ENCODE results near the gene PRDM16. TPM values are rescaled to one million over a fixed set of nuclear protein-coding genes. Genes with fewer than 3 reads are reported as not detected.

Gene PRDM16
- total RNA-seq, 4 donors from 2014 or later: 15.7 to 54.3 (median 27.6) TPM

- no peak for TF ChIP-seq POLR2A (IDR thresholded peaks at IDR 0.05)
- TF ChIP-seq, protein P1, sequence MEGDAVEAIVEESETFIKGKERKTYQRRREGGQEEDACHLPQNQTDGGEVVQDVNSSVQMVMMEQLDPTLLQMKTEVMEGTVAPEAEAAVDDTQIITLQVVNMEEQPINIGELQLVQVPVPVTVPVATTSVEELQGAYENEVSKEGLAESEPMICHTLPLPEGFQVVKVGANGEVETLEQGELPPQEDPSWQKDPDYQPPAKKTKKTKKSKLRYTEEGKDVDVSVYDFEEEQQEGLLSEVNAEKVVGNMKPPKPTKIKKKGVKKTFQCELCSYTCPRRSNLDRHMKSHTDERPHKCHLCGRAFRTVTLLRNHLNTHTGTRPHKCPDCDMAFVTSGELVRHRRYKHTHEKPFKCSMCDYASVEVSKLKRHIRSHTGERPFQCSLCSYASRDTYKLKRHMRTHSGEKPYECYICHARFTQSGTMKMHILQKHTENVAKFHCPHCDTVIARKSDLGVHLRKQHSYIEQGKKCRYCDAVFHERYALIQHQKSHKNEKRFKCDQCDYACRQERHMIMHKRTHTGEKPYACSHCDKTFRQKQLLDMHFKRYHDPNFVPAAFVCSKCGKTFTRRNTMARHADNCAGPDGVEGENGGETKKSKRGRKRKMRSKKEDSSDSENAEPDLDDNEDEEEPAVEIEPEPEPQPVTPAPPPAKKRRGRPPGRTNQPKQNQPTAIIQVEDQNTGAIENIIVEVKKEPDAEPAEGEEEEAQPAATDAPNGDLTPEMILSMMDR (IDR thresholded peaks at IDR 0.05): no peak
- intact Hi-C loops (cut with DNase I): no loop called here
- Histone ChIP-seq H3K4me3 (replicated peaks in 1 of 3) (no peak overlapping the region), H3K36me3 (no peaks in the 10 kb centered on the region), H3K27me3 (no peaks in the 10 kb centered on the region), H3K9me3 (no peaks in the 10 kb centered on the region), H3K4me1 (peaks cover 14 to 15% of the 10 kb centered on the region in 2 donors), H3K27ac (no peak overlapping the region)
- no peak for DNase-seq
- WGBS, 2 donors: 78 to 82% methylated on average over 4 to 16 of the region's 16 CpGs
These were observed 162.8 kb downstream of the PRDM16 start for GRCh38 chr1:3231826-3232225.

- no peak overlapping the region for H3K4me3 ChIP-seq (replicated peaks in 1 of 3)
- H3K9me3 ChIP-seq: no peaks in the 10 kb centered on the region
- DNase-seq: no peak
- WGBS, 2 donors: 82 to 86% methylated on average over 6 to 15 of the region's 15 CpGs
- intact Hi-C loops (cut with DNase I): no loop called here
- H3K36me3 ChIP-seq: no peaks in the 10 kb centered on the region
- no peaks in the 10 kb centered on the region for H3K27me3 ChIP-seq
- no peak overlapping the region for H3K27ac ChIP-seq
- peaks cover 26 to 27% of the 10 kb centered on the region in 2 donors for H3K4me1 ChIP-seq
- no peak for TF ChIP-seq POLR2A (IDR thresholded peaks at IDR 0.05)
- TF ChIP-seq, protein P1 (IDR thresholded peaks at IDR 0.05): no peak
These were observed 164.0 kb downstream of the PRDM16 start for GRCh38 chr1:3233031-3233430.

- Histone ChIP-seq H3K36me3 (no peaks in the 10 kb centered on the region), H3K4me1 (peaks cover 27 to 32% of the 10 kb centered on the region in 2 donors), H3K27me3 (no peaks in the 10 kb centered on the region), H3K4me3 (replicated peaks in 1 of 3) (no peak overlapping the region), H3K27ac (no peak overlapping the region), H3K9me3 (no peaks in the 10 kb centered on the region)
- intact Hi-C loops (cut with DNase I): no loop called here
- TF ChIP-seq, protein P1 (IDR thresholded peaks at IDR 0.05): no peak
- no peak for TF ChIP-seq POLR2A (IDR thresholded peaks at IDR 0.05)
- DNase-seq: no peak
- 80 to 96% methylated on average over 8 of the region's 8 CpGs for WGBS, 2 donors
These were observed 164.5 kb downstream of the PRDM16 start for GRCh38 chr1:3233551-3233950.

GRCh38 chr1:3234281-3234680 is 165.3 kb downstream of the PRDM16 start:
- no peak for TF ChIP-seq POLR2A (IDR thresholded peaks at IDR 0.05)
- TF ChIP-seq, protein P1 (IDR thresholded peaks at IDR 0.05): no peak
- no peaks in the 10 kb centered on the region for H3K36me3 ChIP-seq
- no peaks in the 10 kb centered on the region for H3K9me3 ChIP-seq
- H3K27ac ChIP-seq: no peak overlapping the region
- H3K4me3 ChIP-seq (replicated peaks in 1 of 3): no peak overlapping the region
- no peak for DNase-seq
- intact Hi-C loops (cut with DNase I): no loop called here
- H3K27me3 ChIP-seq: no peaks in the 10 kb centered on the region
- H3K4me1 ChIP-seq: peaks cover 35 to 39% of the 10 kb centered on the region in 2 donors
- WGBS, 2 donors: 86 to 94% methylated on average over 9 to 14 of the region's 15 CpGs

GRCh38 chr1:3234956-3235355 is 166.0 kb downstream of the PRDM16 start:
- intact Hi-C loops (cut with DNase I): no loop called here
- WGBS, 2 donors: 91 to 95% methylated on average over 9 to 14 of the region's 14 CpGs
- Histone ChIP-seq H3K4me1 (peaks cover 40 to 45% of the 10 kb centered on the region in 2 donors), H3K27ac (no peak overlapping the region), H3K9me3 (no peaks in the 10 kb centered on the region), H3K36me3 (no peaks in the 10 kb centered on the region), H3K27me3 (no peaks in the 10 kb centered on the region), H3K4me3 (replicated peaks in 1 of 3) (no peak overlapping the region)
- DNase-seq: no peak
- TF ChIP-seq POLR2A (IDR thresholded peaks at IDR 0.05): no peak
- TF ChIP-seq, protein P1 (IDR thresholded peaks at IDR 0.05): no peak

All from thyroid gland (tissue), 4 donors.